Dermis blood vessel endothelial cell (primary cell): ENCODE results near the gene EIF4G3. TPM values are rescaled to one million over a fixed set of nuclear protein-coding genes. Genes with fewer than 3 reads are reported as not detected.
"Not testable (repeated sequence)": the region's sequence is repeated elsewhere in the genome, so short reads cannot be mapped to it uniquely, and the experiment has no call there.

Source experiments
- DNase-seq: peaks from one replicate; pipeline ENCODE4 v3.0.0; 2010
- total RNA-seq: library from RNA; depleted of rRNA; stranded (reverse); fragments of >200 nt; gene quantifications from 2 replicates; pipeline ENCODE4 v1.2.3, GENCODE V29; 2014

The EIF4G3 gene
- total RNA-seq, 1 donor from 2014 or later, result 39.8 TPM

- no peak for DNase-seq
These were observed 7.6 kb upstream of the EIF4G3 start for GRCh38 chr1:21184276-21184675.

DNA sequence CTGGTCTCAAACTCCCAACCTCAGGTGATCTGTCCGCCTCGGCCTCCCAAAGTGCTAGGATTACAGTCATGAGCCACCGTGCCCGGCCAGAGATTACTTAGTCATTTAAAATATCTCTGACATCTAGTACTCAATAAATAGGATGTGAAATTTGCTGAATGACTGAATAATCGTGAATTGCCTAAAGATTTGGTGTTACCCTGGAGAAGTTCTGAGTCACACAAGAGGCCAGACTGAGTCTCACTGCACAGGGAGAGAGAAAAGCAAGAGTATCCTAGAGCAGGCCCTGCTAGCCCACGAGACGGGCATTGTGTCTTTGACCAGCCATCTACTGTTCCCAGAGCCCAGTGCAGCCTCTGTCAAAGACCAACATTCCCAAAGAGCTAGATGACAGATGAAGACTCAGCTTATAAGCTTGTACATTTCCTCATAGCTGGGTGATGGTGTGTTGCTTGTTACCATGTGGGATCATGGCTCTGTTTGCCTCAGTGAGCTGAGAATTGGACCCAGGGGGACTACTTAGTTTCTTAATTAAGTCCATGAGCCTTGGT is 5.6 kb upstream of the EIF4G3 start:
- DNase-seq, result no peak

DNA sequence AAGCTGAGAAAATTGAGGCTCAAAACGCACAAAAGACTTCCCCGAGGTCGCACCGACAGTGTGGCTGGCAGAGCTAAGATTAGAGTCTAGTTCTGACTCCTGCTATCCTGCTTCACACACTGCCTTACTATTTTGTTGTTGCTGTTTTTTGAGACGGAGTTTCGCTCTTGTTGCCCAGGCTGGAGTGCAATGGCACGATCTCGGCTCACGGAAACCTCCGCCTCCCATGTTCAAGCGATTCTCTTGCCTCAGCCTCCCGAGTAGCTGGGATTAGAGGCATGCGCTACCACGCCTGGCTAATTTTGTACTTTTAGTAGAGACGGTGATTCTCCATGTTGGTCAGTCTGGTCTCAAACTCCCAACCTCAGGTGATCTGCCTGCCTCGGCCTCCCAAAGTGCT is 1.6 kb upstream of the EIF4G3 start:
- DNase-seq, result not testable (repeated sequence)

DNA sequence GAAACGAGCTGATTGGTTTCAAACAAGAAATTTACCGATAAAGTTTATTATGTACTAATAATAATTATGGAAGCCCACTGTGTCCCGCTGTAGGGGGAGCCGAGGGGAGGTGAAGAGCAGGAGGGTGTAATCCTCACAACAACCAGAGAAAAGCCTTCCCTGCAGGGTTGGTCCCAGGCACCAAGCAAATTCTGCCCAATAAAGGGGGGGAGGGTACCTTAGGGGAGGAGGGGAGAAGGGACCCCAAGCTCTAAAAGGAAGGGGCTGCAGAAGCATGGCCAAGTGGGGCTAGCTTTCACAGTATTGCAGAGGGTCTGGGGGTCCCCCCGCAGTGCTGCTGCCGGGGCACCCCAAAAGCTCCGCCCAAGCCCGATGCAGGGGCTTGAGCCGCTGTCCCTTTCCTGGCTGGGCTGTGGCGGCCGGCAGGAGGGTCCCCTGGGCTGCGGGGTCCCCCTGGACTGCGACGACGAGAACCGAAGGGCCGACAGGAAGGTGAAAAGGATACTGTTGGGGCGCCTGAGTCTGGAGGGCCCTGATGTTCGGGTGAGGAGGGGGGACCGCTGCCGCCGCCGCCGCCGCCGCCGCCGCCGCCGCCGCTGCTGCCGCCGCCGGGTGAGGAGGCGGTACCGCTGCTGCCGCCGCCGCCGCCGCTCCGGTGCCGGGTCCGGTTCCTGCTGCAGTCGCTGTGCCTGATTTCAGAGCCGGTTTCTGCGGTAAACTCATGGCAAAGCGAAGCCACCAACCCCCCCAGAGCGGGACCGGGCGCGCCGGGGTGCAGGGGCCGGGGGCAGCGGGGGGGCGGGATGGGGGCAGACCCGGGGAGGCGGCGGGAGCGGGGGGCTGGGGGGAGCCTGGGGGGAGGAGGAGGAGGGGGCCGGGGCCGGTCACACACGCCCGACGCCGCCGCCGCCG is 771 bp downstream of the EIF4G3 start:
- peak; percentile 41 for DNase-seq

GRCh38 chr1:21175324-21175669 is 1.4 kb downstream of the EIF4G3 start:
- DNase-seq, result peak; percentile 55

- DNase-seq, result peak; percentile 39
These were observed 1.9 kb downstream of the EIF4G3 start for GRCh38 chr1:21174654-21175323.

GRCh38 chr1:21174230-21174629 is 2.5 kb downstream of the EIF4G3 start:
- DNase-seq, result no peak

DNA sequence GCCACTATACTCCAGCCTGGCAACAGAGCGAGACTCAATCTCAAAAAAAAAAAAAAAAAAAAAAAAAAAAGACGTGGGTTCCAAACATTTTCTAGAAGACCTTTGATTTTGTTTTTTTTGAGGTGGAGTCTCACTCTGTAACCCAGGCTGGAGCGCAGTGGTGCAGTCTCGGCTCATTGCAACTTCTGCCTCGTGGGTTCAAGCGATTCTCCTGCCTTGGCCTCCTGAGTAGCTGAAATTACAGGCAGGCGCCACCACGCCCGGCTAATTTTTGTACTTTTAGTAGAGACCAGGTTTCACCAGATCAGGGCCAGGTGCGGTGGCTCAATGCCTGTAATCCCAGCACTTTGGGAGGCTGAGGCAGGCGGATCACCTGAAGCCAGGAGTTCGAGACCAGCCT is 3.6 kb downstream of the EIF4G3 start:
- not testable (repeated sequence) for DNase-seq

GRCh38 chr1:21170837-21171236 is 5.9 kb downstream of the EIF4G3 start:
- peak; percentile 50 for DNase-seq

DNA sequence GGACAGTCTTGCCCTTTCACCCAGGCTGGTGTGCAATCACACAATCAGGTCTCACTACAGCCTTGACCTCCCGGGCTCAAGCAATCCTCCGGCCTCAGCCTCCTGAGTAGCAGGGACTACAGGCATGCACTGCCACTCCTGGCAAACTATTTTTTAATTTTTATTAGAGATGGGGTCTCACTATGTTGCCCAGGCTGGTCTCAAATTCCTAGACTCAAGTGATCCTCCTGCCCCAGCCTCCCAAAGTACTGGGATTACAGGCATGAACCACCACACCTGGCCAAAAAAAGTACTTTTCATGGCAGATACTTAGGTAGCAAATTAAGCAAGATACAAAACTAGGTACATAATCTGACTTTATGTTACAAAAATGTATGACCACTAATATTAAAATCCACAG is 8.3 kb downstream of the EIF4G3 start:
- DNase-seq, result no peak

- DNase-seq, result no peak
These were observed 11.1 kb downstream of the EIF4G3 start for GRCh38 chr1:21165646-21166045.

GRCh38 chr1:21165076-21165475 is 11.6 kb downstream of the EIF4G3 start:
- no peak for DNase-seq

DNA sequence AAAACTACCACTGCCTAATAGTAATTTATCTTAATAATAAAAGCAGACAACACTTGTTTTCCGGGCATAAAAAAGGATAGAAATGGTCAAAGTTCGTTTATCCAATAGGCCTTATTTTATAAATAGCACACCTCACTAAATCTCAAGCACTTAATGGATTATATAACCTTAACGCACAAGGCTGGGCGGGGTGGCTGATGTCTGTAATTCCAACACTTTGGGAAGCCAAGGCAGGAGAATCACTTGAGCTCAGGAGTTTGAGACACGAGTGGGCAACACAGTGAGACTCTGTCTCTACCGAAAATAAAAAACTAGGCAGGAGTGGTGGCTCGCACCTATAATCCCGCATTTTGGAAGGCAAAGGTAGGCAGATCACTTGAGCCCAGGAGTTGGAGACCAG is 12.4 kb downstream of the EIF4G3 start:
- no peak for DNase-seq

GRCh38 chr1:21162740-21163464 is 13.8 kb downstream of the EIF4G3 start:
- DNase-seq, result no peak

GRCh38 chr1:21161842-21162241 is 14.9 kb downstream of the EIF4G3 start:
- no peak for DNase-seq

DNA sequence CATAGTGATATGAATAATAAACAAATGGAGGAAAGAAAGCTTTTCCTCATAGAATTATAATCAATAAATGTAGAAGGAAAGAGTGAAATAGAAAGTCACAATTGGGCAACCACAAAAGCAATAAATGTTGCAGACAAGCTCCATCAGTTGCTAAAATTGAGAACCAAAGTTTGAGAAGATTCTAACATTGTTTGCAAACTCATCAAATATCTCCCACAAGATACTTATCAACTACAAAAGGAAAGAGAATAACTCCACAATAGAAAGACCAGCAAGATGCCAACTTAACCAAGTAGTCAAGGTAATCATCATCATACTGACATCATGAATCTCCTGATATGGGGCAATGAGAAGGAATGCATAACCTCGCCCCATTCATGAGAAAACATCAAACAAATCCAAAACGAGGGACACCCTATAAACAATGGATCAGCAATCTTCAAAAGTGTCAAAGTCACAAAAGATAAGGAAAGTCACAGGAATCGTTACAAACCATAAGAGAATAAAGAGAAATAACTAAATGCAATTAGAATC is 16.4 kb downstream of the EIF4G3 start:
- DNase-seq, result no peak

DNA sequence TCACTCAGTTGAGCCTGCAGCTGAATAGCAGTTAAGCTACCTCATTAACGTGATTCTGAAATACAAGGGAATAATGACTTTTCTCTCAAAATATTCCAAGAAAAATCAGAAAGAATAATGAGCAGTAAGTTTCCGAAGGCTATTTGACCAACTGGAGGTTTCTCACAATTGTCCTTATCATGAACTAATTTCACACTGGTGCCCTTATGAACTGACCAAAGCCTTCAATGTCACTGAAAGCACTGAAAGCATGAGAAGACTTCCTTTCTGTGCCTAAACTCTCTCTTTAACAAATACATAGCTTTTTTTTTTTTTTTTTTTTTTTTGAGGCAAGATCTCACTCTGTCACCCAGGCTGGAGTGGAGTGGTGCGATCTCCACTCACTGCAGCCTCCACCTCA is 18.8 kb downstream of the EIF4G3 start:
- DNase-seq, result no peak

DNA sequence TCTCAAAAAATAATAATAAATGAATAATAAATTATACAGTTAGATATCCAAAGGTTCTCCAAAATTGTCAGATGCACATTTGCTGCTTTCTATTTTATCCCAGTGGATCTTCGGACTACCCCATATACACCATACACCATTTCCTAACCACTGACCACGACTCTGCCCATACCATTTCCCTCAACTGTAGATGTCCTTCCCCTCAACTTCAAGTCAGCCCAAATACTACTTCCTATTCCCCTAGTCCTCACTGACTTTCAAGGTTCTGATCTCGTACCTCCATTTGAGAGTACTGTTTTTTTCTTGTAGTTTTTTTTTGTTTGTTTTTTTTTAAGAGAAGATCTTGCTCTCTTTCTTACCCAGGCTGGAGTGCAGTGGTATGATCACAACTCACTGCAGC is 19.6 kb downstream of the EIF4G3 start:
- DNase-seq, result no peak

- DNase-seq, result no peak
These were observed 20.7 kb downstream of the EIF4G3 start for GRCh38 chr1:21156019-21156418.

DNA sequence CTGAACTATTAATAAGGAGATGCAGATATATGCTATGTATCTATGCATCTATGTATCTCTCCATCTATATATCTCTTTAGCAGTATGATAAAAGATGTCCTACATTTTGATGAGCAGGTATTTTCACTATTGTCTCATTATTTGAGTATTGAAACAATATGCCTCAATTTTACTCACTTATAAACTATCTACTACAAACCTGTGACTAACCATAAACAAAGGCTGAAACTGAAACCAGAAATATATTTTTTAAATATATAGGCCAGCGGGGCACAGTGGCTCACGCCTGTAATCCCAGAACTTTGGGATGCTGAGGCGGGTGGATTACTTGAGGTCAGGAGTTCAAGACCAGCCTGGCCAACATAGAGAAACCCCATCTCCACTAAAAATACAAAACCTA is 22.0 kb downstream of the EIF4G3 start:
- no peak for DNase-seq

- no peak for DNase-seq
These were observed 23.3 kb downstream of the EIF4G3 start for GRCh38 chr1:21153388-21153787.

DNA sequence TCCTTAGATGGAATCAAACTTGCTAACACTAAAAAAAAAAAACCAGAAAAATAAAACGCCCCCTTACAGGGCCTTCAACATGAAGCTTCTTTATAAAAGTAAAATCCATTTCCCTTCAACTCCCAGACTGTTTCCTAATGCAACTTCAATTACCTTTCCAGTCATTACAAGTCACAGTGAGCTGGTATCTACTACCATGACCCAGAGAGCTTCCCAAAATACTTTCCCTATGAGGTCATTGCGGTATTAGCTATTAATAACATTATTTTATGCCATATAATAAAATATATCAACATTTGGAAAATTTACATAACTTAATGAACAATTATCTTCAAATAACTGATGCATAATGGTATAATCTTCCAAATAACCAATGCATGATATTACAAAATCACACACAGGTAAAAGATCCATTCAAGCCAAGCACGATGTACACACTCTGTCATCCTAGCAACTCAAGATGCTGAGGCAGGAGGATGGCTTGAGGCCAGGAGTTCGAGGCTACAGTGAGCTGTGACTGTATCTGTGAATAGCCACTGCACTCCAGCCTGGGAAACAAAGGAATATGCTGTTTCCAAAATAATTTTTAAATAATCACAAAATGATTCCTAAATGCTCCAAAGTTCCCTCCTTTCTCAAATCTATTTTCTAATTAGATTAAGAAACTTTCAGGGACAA is 24.1 kb downstream of the EIF4G3 start:
- peak; percentile 36 for DNase-seq
